ENCODE results near the gene NPY5R.

The NPY5R gene

DNA sequence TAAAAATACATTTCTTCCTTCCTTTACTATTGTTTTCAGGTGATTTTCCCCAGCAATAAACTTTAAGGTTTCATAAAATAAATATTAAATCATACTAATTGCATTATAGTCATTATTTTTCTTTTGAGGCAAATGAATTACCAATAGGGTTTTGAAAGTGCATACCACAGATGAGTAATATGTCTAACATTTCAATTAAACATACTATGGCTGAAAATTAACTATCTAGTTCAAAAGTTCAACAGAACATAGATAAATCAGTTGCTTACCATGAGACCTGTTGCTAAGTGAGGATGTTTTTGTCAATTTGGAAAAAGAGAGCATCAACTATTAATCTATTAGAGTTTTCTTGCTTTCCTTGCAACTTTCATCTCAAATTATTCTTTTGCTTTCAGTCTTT, 35.0 kb downstream of the NPY5R start:
- DNase-seq (ENCODE audit: low read depth) = no peak
- TF ChIP-seq MYC (IDR thresholded peaks at IDR 0.05; ENCODE audit: low read depth, low read length) = no peak
- TF ChIP-seq, protein P1, sequence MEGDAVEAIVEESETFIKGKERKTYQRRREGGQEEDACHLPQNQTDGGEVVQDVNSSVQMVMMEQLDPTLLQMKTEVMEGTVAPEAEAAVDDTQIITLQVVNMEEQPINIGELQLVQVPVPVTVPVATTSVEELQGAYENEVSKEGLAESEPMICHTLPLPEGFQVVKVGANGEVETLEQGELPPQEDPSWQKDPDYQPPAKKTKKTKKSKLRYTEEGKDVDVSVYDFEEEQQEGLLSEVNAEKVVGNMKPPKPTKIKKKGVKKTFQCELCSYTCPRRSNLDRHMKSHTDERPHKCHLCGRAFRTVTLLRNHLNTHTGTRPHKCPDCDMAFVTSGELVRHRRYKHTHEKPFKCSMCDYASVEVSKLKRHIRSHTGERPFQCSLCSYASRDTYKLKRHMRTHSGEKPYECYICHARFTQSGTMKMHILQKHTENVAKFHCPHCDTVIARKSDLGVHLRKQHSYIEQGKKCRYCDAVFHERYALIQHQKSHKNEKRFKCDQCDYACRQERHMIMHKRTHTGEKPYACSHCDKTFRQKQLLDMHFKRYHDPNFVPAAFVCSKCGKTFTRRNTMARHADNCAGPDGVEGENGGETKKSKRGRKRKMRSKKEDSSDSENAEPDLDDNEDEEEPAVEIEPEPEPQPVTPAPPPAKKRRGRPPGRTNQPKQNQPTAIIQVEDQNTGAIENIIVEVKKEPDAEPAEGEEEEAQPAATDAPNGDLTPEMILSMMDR (IDR thresholded peaks at IDR 0.05; ENCODE audit: low read depth, low read length) = no peak
- no peak for TF ChIP-seq POLR2A (IDR thresholded peaks at IDR 0.05; ENCODE audit: extremely low read depth, insufficient read length)
- TF ChIP-seq, protein P2, sequence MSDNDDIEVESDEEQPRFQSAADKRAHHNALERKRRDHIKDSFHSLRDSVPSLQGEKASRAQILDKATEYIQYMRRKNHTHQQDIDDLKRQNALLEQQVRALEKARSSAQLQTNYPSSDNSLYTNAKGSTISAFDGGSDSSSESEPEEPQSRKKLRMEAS (IDR thresholded peaks at IDR 0.05; ENCODE audit: low read depth, low read length) = no peak
- H3K4me3 ChIP-seq (ENCODE audit: low read depth, low read length) = no peak overlapping the region

DNA sequence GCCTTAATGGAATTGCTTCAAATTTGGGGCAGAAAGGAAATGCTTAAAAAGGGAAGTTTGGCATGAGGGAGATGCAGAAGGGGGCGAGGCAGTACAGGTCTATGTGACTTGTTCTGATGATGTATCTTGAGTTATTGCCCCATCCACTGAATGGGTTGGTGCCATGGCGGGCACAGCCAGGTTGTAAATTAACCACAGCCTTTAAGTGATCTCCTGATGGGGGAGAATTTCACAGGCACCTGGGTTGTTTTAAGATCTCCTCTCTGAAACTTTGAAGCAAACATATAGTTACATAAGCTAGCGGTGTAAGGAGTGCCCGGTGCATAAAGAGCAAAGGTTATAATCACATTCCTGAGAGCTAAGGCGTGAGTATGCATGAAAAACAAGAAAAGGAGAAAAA, 37.0 kb downstream of the NPY5R start:
- no peak overlapping the region for H3K4me3 ChIP-seq (ENCODE audit: low read depth, low read length)
- DNase-seq (ENCODE audit: low read depth) = peak; percentile 5
- TF ChIP-seq POLR2A (IDR thresholded peaks at IDR 0.05; ENCODE audit: extremely low read depth, insufficient read length) = no peak
- TF ChIP-seq, protein P2 (IDR thresholded peaks at IDR 0.05; ENCODE audit: low read depth, low read length) = no peak
- no peak for TF ChIP-seq MYC (IDR thresholded peaks at IDR 0.05; ENCODE audit: low read depth, low read length)
- TF ChIP-seq, protein P1 (IDR thresholded peaks at IDR 0.05; ENCODE audit: low read depth, low read length) = no peak

DNA sequence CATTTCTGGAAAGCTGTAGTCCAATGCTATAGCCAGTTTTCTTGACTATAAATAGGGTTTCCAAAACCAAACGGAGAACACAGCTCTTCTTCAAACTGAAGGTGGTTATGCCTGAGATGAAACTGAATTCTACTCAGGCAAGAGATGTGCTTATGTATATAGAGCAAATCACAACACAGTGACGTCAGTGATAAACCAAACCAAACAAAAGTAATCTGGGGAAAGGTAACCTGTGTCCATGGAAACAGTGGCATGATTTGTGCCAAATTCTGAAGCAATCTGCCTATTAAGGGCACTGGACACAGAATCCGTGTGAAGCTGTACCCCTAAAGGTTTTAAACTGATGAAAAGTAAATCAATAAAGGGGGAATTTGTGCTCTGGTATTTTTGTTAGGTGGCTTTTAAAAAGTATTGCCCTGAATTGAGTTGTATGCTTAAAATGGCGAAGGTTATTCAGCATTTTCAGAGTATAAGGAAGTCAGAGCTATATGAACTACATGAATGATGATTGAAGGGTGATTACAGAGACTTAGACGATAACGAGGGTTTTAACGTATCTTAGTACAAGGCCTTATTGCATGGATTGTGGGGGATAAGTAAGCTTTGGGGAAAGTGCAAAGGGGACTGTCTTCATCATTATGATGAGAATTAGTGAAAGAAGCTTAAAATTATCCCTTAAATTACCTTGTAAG, 38.6 kb downstream of the NPY5R start:
- DNase-seq (ENCODE audit: low read depth) = no peak
- H3K4me3 ChIP-seq (ENCODE audit: low read depth, low read length) = no peak overlapping the region
- TF ChIP-seq, protein P1 (IDR thresholded peaks at IDR 0.05; ENCODE audit: low read depth, low read length) = no peak
- TF ChIP-seq POLR2A (IDR thresholded peaks at IDR 0.05; ENCODE audit: extremely low read depth, insufficient read length) (no peak), MYC (IDR thresholded peaks at IDR 0.05; ENCODE audit: low read depth, low read length) (no peak)
- TF ChIP-seq, protein P2 (IDR thresholded peaks at IDR 0.05; ENCODE audit: low read depth, low read length) = no peak

DNA sequence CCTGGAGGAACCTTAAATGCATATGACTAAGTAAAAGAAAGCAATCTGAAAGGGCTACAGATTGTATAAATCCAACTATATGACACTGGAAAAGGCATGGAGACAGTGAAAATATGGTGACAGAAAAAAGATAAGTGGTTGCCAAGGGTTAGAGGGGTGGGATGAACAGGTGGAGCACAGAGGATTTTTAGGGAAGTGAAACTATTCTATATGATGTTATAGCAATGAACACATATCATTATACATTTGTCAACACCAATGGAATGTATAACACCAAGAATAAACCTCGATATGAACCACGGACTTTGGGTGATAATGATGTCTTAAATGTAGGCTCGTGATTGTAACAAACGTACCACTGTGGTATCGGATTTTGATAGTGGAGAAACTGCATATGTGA, 40.7 kb downstream of the NPY5R start:
- DNase-seq (ENCODE audit: low read depth) = no peak
- no peak overlapping the region for H3K4me3 ChIP-seq (ENCODE audit: low read depth, low read length)
- TF ChIP-seq, protein P2 (IDR thresholded peaks at IDR 0.05; ENCODE audit: low read depth, low read length) = no peak
- no peak for TF ChIP-seq POLR2A (IDR thresholded peaks at IDR 0.05; ENCODE audit: extremely low read depth, insufficient read length)
- no peak for TF ChIP-seq MYC (IDR thresholded peaks at IDR 0.05; ENCODE audit: low read depth, low read length)

DNA sequence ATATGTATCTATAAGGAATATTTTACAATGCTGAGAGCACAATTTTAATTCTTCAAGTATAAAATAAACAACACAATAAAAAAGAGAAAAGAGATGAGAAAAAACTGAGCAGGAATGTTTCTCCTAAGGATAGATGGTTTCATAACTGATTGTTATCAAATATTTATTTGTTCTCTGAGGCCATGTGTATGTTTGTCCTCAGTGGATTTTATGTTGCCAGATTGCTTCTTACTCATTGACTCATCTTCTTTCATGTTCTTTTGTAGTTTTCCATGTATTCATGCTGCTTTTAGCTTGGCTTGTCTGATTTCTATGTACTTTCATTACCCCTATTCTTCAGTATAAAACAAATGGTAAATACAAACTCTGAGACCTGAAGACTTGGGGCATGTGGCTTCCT, 41.2 kb downstream of the NPY5R start:
- TF ChIP-seq, protein P2 (IDR thresholded peaks at IDR 0.05; ENCODE audit: low read depth, low read length) = no peak
- TF ChIP-seq MYC (IDR thresholded peaks at IDR 0.05; ENCODE audit: low read depth, low read length) (no peak), POLR2A (IDR thresholded peaks at IDR 0.05; ENCODE audit: extremely low read depth, insufficient read length) (no peak)
- TF ChIP-seq, protein P1 (IDR thresholded peaks at IDR 0.05; ENCODE audit: low read depth, low read length) = no peak
- H3K4me3 ChIP-seq (ENCODE audit: low read depth, low read length) = no peak overlapping the region
- no peak for DNase-seq (ENCODE audit: low read depth)

DNA sequence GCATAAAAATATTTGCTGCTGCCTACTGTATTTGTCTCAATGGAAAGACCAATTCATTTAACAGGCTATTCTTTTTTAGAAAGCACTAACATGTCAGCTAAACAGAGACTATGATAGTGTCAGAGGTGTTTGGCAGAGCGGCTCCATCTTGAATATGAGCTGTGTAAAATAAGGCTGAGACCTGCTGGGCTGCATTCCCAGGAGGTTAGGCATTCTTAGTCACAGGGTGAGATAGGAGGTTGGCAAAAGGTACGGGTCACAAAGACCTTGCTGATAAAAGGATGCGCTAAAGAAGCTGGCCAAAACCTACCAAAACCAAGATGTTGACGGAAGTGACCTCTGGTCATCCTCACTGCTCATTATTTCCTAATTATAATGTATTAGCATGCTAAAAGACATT, 41.8 kb downstream of the NPY5R start:
- no peak for DNase-seq (ENCODE audit: low read depth)
- TF ChIP-seq MYC (IDR thresholded peaks at IDR 0.05; ENCODE audit: low read depth, low read length) (no peak), POLR2A (IDR thresholded peaks at IDR 0.05; ENCODE audit: extremely low read depth, insufficient read length) (no peak)
- TF ChIP-seq, protein P2 (IDR thresholded peaks at IDR 0.05; ENCODE audit: low read depth, low read length) = no peak
- TF ChIP-seq, protein P1 (IDR thresholded peaks at IDR 0.05; ENCODE audit: low read depth, low read length) = no peak
- H3K4me3 ChIP-seq (ENCODE audit: low read depth, low read length) = no peak overlapping the region
